Activated CD4-positive, alpha-beta T cell treated with anti-CD3 and anti-CD28 coated beads for 36 hours (primary cell): Measurements from ENCODE around the gene PTPRF. TPM values are rescaled to one million over a fixed set of nuclear protein-coding genes. Genes with fewer than 3 reads are reported as not detected.

Experiments
- ATAC-seq: fragments of 200-7000 bp; cut with Tn5 transposase; one replicate; pipeline ENCODE4 v1.10.0; 2021; ENCODE audit warnings: mild to moderate bottlenecking, moderate library complexity
- CTCF ChIA-PET: fragments of 350-600 bp; sonication (Branson Sonifier 250); formaldehyde crosslinking; loops from one replicate; lab custom pipeline; 2021; ENCODE audit warnings: antibody characterized with exemption; lab: Charles Lee
- POLR2A ChIA-PET: fragments of 350-600 bp; sonication (Branson Sonifier 250); formaldehyde crosslinking; loops from one replicate; lab custom pipeline; 2021; ENCODE audit warnings: antibody characterized with exemption, inconsistent platforms; lab: Charles Lee
- DNase-seq: peaks from one replicate; pipeline ENCODE4 v3.0.0-alpha.2; 2020
- H3K27ac Mint-ChIP-seq: one replicate; pipeline ENCODE4 v1.8.0; 2021; ENCODE audit warnings: mixed read lengths
- H3K27me3 Mint-ChIP-seq: one replicate; pipeline ENCODE4 v1.8.0; 2021; ENCODE audit warnings: mixed read lengths
- H3K36me3 Mint-ChIP-seq: one replicate; pipeline ENCODE4 v1.8.0; 2021; ENCODE audit warnings: low read depth, mixed read lengths
- H3K4me1 Mint-ChIP-seq: one replicate; pipeline ENCODE4 v1.8.0; 2021; ENCODE audit warnings: mixed read lengths
- H3K4me3 Mint-ChIP-seq: one replicate; pipeline ENCODE4 v1.8.0; 2021; ENCODE audit warnings: mild to moderate bottlenecking, moderate library complexity, mixed read lengths
- H3K9me3 Mint-ChIP-seq: one replicate; pipeline ENCODE4 v1.8.0; 2021; ENCODE audit warnings: low read depth, mixed read lengths
- intact Hi-C, 2 experiments: fragments of 100-400 bp; cut with DNase I in 1 of 2; cut with micrococcal nuclease in 1 of 2; formaldehyde crosslinking; loops; one replicate each; pipeline versions ENCODE4 v1.14.2 to v1.15.1; 2022 to 2024; cut with DNase I, micrococcal nuclease
- total RNA-seq, 2 experiments: library from RNA; stranded (reverse); gene quantifications; one replicate each; pipeline ENCODE4 v1.2.3, GENCODE V29; 2021

Gene PTPRF
- total RNA-seq, 2 experiments from 2014 or later: 5.1 to 6.8 TPM

DNA sequence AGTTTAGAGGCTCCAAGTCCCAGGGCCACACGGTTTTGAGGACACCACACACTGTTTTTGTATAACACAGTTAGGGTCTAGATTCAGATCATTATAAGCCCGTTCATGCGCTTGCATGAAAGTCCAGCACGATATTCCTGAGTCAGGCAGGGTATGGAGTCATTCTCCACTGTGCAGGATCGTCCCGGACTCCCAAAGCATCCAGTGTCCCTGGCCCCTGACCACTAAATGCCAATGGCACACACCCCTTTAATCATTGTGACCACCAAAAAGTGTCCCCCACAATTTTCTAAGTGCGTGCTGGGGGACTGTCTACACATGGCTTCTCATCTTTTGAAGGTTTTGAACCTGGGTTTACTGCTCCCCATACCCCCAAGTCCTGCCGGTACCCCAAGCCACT, 27.1 kb upstream of the PTPRF start:
- intact Hi-C loops: no loop called here
- ChIA-PET CTCF (no interaction called here), POLR2A (no interaction called here)
- Mint-ChIP-seq H3K4me1 (no peaks in the 10 kb centered on the region), H3K27me3 (peaks cover 11% of the 10 kb centered on the region), H3K27ac (no peak overlapping the region), H3K4me3 (no peak overlapping the region), H3K9me3 (no peaks in the 10 kb centered on the region), H3K36me3 (no peaks in the 10 kb centered on the region)
- DNase-seq: no peak
- ATAC-seq: no peak

DNA sequence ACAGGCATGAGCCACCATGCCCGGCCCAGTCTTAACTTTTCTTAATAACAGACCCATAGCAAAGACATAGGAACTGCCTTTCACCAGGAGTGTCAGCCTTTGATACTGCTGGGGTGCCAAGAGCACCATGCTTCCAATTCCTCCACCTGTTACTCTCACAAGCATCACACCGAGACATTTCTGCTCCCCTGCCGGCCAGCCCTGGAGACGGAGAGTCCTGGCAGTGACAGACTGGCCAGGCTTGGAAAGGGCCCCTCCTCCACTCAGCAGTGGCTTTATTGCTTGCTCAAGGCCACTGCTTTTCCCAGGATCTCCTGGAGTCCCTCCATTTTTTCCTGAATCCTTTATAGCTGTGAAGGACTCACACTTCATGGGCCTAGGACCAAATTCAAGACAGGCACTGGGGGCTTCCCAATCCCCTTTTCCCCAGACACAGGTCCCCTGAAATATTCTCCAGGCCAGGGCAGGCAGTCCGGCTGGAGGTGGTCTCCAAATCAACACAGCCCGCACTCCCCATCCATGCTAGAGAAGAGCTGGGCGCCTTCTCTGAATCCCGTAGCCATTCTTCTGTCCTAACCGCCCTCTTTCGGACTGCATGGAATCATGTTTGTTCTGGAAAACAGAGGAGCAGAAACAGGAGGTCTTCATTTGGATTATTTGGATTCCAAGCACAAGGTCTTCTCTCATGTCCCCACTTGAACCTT, 25.5 kb upstream of the PTPRF start:
- no peaks in the 10 kb centered on the region for H3K9me3 Mint-ChIP-seq

GRCh38 chr1:43506233-43506632, 24.4 kb upstream of the PTPRF start:
- intact Hi-C loops: no loop called here
- CTCF ChIA-PET: no interaction called here
- no peaks in the 10 kb centered on the region for H3K36me3 Mint-ChIP-seq
- ATAC-seq: no peak
- POLR2A ChIA-PET: no interaction called here
- no peak for DNase-seq
- peaks cover 2% of the 10 kb centered on the region for H3K27me3 Mint-ChIP-seq
- no peak overlapping the region for H3K27ac Mint-ChIP-seq
- peaks cover under 1% of the 10 kb centered on the region for H3K9me3 Mint-ChIP-seq
- H3K4me3 Mint-ChIP-seq: no peak overlapping the region
- H3K4me1 Mint-ChIP-seq: peaks cover 6% of the 10 kb centered on the region

More for the DNA sequence above, 25.5 kb upstream of the PTPRF start:
- Mint-ChIP-seq H3K4me3 (no peak overlapping the region), H3K27ac (no peak overlapping the region), H3K4me1 (peaks cover 6% of the 10 kb centered on the region), H3K36me3 (no peaks in the 10 kb centered on the region), H3K27me3 (peaks cover 6% of the 10 kb centered on the region)
- POLR2A ChIA-PET: interaction anchor here (0.5 kb wide), 1 partner anchor 358 kb away, joined by 4 read pairs; a partner anchor contains a TSS
- ATAC-seq: no peak
- CTCF ChIA-PET: interaction anchor here (0.5 kb wide), 1 partner anchor 132 kb away, joined by 3 read pairs; no protein-coding TSS in a partner anchor
- DNase-seq: no peak
- intact Hi-C loops: no loop called here

- intact Hi-C loops: no loop called here
- POLR2A ChIA-PET: no interaction called here
- Mint-ChIP-seq H3K9me3 (peaks cover 4% of the 10 kb centered on the region), H3K27me3 (peaks cover 3% of the 10 kb centered on the region), H3K4me3 (no peak overlapping the region), H3K4me1 (peaks cover 6% of the 10 kb centered on the region), H3K36me3 (no peaks in the 10 kb centered on the region), H3K27ac (no peak overlapping the region)
- CTCF ChIA-PET: interaction anchor here (0.7 kb wide), 2 partner anchors 215 to 243 kb away, joined by 3 to 4 read pairs; no protein-coding TSS in a partner anchor
- no peak for ATAC-seq
- DNase-seq: no peak
Observed at GRCh38 chr1:43507296-43508295, 23.1 kb upstream of the PTPRF start.

GRCh38 chr1:43509007-43509739, 21.5 kb upstream of the PTPRF start:
- ATAC-seq (no peak), DNase-seq (no peak)
- intact Hi-C loops: no loop called here
- POLR2A ChIA-PET: interaction anchor here (0.7 kb wide), 1 partner anchor 1122 kb away, joined by 3 read pairs; no protein-coding TSS in a partner anchor
- Mint-ChIP-seq H3K4me1 (peaks cover 6% of the 10 kb centered on the region), H3K9me3 (peaks cover 4% of the 10 kb centered on the region), H3K4me3 (no peak overlapping the region), H3K27me3 (peaks cover 3% of the 10 kb centered on the region), H3K36me3 (no peaks in the 10 kb centered on the region), H3K27ac (no peak overlapping the region)
- CTCF ChIA-PET: interaction anchor here (0.6 to 1.0 kb wide), 2 partner anchors 10 to 76 kb away, joined by 3 read pairs; no protein-coding TSS in a partner anchor

DNA sequence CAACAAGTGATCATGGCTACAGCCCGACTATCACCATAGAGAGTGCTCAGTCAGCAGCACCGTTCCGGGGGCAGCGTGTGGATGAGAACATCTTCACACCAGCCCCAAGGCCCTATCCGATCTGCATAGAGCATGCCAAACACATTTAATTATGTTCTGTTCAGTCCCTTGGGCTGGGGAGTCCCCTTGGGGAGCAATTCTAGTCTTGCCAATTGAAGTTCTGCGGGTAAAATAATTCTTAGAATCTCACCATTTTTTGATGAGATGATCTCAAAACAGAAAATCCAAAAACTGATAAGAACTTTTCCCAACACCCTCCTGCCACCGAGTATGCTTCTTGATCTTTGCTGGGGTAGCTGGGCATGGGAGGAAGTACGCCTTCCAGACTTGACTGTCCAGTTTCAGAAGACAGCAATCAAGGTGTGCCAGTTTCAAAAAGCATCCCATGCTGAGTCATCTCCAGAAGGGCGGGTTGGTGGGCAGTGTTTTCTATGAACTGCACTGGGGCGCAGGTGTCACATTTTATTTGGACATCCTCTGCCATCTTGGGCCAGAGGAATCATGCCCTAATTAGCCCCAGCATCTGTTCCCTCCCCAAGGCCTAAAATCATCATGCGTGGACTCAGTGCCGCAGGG, 20.8 kb upstream of the PTPRF start:
- POLR2A ChIA-PET: no interaction called here
- Mint-ChIP-seq H3K9me3 (peaks cover 4% of the 10 kb centered on the region), H3K27ac (no peak overlapping the region), H3K4me3 (no peak overlapping the region), H3K27me3 (peaks cover 3% of the 10 kb centered on the region), H3K4me1 (peaks cover 6% of the 10 kb centered on the region), H3K36me3 (no peaks in the 10 kb centered on the region)
- intact Hi-C loops: no loop called here
- ATAC-seq (peak; percentile 57), DNase-seq (no peak)
- CTCF ChIA-PET: no interaction called here

DNA sequence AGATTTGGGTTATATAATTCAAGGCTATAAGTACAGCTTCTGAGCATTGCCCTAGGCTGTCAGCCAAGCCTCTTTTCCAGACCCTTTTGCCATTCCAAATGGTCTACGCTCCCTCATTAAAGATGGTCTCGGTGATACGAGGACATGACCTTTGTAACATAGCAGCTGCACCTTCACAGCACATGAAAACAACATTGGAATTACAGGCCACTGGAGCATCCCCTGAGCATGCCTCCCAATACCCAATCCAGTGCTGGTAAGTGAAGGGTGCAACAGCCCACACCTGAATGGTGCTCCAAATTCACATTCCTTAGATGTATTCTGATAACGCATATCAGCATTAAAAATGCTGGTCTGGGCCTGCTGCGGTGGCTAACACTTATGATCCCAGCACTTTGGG, 20.1 kb upstream of the PTPRF start:
- CTCF ChIA-PET: interaction anchor here (0.5 to 0.6 kb wide), 2 partner anchors 29 to 1039 kb away, joined by 4 read pairs; no protein-coding TSS in a partner anchor
- DNase-seq (no peak), ATAC-seq (no peak)
- POLR2A ChIA-PET: interaction anchor here (0.6 kb wide), 1 partner anchor 570 kb away, joined by 3 read pairs; no protein-coding TSS in a partner anchor
- Mint-ChIP-seq H3K27me3 (peaks cover 3% of the 10 kb centered on the region), H3K4me3 (no peak overlapping the region), H3K9me3 (peaks cover 4% of the 10 kb centered on the region), H3K4me1 (peaks cover 6% of the 10 kb centered on the region), H3K36me3 (no peaks in the 10 kb centered on the region), H3K27ac (no peak overlapping the region)
- intact Hi-C loops: no loop called here

DNA sequence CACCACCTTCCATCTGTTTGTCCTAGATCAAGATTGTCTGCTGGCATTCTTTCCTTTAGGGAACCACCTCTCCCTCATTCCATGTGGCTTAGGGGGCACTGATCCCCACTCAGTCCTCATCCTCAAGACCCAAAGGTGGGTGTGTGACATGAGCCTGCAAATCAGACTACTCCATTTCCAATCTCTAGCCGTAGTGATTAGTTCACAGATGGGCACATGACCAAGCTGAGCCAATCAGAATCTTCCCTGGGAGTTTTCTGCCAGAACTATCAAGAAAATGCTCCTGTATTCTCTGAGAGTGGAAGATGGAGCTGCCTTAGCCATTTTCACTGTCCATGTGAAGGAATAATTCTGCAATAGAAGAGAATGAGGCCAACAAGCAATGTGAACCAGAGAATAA, 19.3 kb upstream of the PTPRF start:
- intact Hi-C loops: no loop called here
- Mint-ChIP-seq H3K4me1 (peaks cover 6% of the 10 kb centered on the region), H3K4me3 (no peak overlapping the region), H3K9me3 (peaks cover 4% of the 10 kb centered on the region), H3K27ac (no peak overlapping the region), H3K27me3 (peaks cover 3% of the 10 kb centered on the region), H3K36me3 (no peaks in the 10 kb centered on the region)
- DNase-seq: no peak
- ChIA-PET POLR2A (no interaction called here), CTCF (no interaction called here)
- no peak for ATAC-seq

- Mint-ChIP-seq H3K9me3 (peaks cover 4% of the 10 kb centered on the region), H3K4me3 (no peak overlapping the region), H3K36me3 (no peaks in the 10 kb centered on the region), H3K27me3 (peaks cover 9% of the 10 kb centered on the region), H3K27ac (no peak overlapping the region), H3K4me1 (peaks cover 6% of the 10 kb centered on the region)
- CTCF ChIA-PET: no interaction called here
- POLR2A ChIA-PET: no interaction called here
- DNase-seq (no peak), ATAC-seq (no peak)
- intact Hi-C loops: no loop called here
Observed at GRCh38 chr1:43512133-43512532, 18.6 kb upstream of the PTPRF start.

DNA sequence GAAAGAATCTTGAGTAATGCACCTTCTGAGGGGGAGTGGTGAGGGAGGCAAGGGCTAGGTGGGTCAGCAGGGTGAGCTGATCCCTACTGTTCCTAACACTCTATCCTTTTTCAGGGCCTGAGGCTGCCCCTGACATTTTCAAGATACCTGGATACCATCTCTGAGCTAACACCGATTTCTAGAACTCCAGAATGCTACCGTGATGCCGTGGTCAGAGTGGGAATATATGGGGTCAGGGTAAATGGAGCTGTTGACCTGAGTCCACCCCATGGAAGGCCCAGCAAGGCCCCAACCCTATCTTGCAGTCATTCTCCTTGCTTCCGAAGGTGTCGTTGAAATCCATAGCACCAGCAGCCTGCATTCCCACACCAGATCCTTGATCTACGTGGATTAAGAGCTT, 18.0 kb upstream of the PTPRF start:
- POLR2A ChIA-PET: no interaction called here
- Mint-ChIP-seq H3K27me3 (peaks cover 9% of the 10 kb centered on the region), H3K4me3 (no peak overlapping the region), H3K36me3 (no peaks in the 10 kb centered on the region), H3K27ac (no peak overlapping the region), H3K9me3 (peaks cover 4% of the 10 kb centered on the region), H3K4me1 (peaks cover 6% of the 10 kb centered on the region)
- no peak for DNase-seq
- CTCF ChIA-PET: interaction anchor here (0.6 to 1.0 kb wide), 2 partner anchors 14 to 42 kb away, joined by 3 read pairs; no protein-coding TSS in a partner anchor
- ATAC-seq: no peak
- intact Hi-C loops: no loop called here
